Duodenal mucosa (tissue), 2 donors: ENCODE measurements around the gene CD72.

ENCODE experiments used
- H3K27ac ChIP-seq: one replicate; pipeline ENCODE4 v1.7.0; 2013; ENCODE audit warnings: low read depth, low read length
- H3K27me3 ChIP-seq, 2 donors: one replicate each; pipeline ENCODE4 v1.7.0; 2013; ENCODE audit warnings: low read length in 2 of 2, control low read depth in 1 of 2; ENCODE audit not compliant: insufficient read depth in 2 of 2, control insufficient read depth in 1 of 2
- H3K36me3 ChIP-seq, 2 donors: one replicate each; pipeline ENCODE4 v1.7.0; 2013; ENCODE audit warnings: low read length in 2 of 2, control low read depth in 1 of 2; ENCODE audit not compliant: insufficient read depth in 2 of 2, control insufficient read depth in 1 of 2
- H3K4me1 ChIP-seq, 2 donors: one replicate each; pipeline ENCODE4 v1.7.0; 2013; ENCODE audit warnings: low read length in 2 of 2, control low read depth in 1 of 2; ENCODE audit not compliant: insufficient read depth in 2 of 2, control insufficient read depth in 1 of 2
- H3K4me3 ChIP-seq, 2 donors: one replicate each; pipeline ENCODE4 v1.7.0; 2013; ENCODE audit warnings: low read length in 2 of 2, low read depth in 1 of 2
- H3K9ac ChIP-seq, 2 donors: one replicate each; pipeline ENCODE4 v1.7.0; 2013; ENCODE audit warnings: low read length in 2 of 2, low read depth in 1 of 2
- H3K9me3 ChIP-seq, 2 donors: one replicate each; pipeline ENCODE4 v1.7.0; 2013; ENCODE audit warnings: low read length in 2 of 2, control low read depth in 1 of 2; ENCODE audit not compliant: control insufficient read depth in 1 of 2

CD72 gene

DNA sequence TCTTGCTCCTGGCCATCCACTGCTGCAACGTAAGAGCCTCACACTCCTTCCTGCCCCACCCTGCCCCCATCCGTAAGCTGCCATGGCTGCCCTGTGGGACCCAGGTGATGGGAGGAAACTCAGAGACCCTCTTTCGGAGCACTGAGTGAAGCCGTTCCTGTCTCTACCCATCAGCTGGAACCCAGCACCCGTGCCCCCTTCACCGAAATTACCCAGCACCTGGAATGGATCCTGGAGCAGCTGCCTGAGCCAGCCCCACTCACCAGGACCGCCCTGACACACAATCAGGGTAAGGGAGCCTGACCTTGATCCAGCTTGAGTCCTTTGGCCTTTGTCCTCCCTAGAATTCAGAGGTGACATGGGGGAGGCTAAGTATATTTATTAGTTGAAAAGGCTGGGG lies 10.0 kb downstream of the CD72 start:
- peaks cover 11 to 18% of the 10 kb centered on the region in 2 donors for H3K4me1 ChIP-seq
- no peaks in the 10 kb centered on the region for H3K27me3 ChIP-seq
- peaks cover 14 to 21% of the 10 kb centered on the region in 2 donors for H3K36me3 ChIP-seq
- H3K27ac ChIP-seq = no peak overlapping the region
- no peak overlapping the region for H3K4me3 ChIP-seq
- H3K9ac ChIP-seq = no peak overlapping the region
- no peaks in the 10 kb centered on the region for H3K9me3 ChIP-seq

DNA sequence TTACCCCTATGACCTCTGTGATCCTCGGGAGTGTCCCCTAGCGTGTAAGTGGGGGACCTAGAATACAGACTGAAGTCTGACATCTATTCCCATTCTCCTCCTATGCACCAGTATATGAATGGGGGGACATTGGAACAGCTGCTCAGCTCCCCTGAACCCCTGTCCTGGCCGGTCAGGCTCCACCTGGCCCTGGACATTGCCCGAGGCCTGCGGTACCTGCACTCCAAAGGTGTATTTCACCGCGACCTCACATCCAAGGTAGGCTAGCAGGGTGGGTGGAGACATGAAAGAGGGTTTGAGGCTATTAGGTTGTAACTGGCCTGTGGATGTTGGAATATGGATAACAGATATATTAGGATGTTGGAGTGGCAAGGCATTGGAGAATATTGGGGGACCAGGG lies 11.5 kb downstream of the CD72 start:
- Histone ChIP-seq H3K9me3 (no peaks in the 10 kb centered on the region), H3K9ac (peak overlapping the region in 1 of 2 donors; percentile 41), H3K36me3 (peaks cover 14 to 21% of the 10 kb centered on the region in 2 donors), H3K4me1 (peaks cover 16 to 20% of the 10 kb centered on the region in 2 donors), H3K4me3 (peak overlapping the region; percentile 8 to 75), H3K27me3 (no peaks in the 10 kb centered on the region), H3K27ac (no peak overlapping the region)

DNA sequence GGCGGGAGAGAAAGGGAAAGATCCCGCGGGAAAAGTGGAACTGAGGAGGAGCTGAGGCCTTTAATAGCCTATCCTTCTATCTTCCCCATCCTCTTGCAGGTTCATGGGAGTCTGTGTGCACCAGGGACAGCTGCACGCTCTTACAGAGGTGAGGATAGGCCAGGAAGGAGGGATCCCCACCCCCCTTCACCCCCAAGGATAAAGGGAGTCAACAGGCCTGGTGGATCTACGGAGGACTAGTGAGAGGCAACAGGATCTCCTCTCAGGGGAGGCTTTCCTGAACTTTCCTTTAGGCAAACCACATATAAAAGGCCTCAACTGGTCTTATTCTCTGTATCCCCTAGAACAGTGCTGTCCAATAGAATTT lies 12.1 kb downstream of the CD72 start:
- no peaks in the 10 kb centered on the region for H3K9me3 ChIP-seq
- peaks cover 14 to 21% of the 10 kb centered on the region in 2 donors for H3K36me3 ChIP-seq
- H3K9ac ChIP-seq = peak overlapping the region; percentile 61 to 62
- no peak overlapping the region for H3K27ac ChIP-seq
- H3K4me1 ChIP-seq = peaks cover 16 to 20% of the 10 kb centered on the region in 2 donors
- H3K27me3 ChIP-seq = no peaks in the 10 kb centered on the region
- H3K4me3 ChIP-seq = peak overlapping the region; percentile 75 to 79

DNA sequence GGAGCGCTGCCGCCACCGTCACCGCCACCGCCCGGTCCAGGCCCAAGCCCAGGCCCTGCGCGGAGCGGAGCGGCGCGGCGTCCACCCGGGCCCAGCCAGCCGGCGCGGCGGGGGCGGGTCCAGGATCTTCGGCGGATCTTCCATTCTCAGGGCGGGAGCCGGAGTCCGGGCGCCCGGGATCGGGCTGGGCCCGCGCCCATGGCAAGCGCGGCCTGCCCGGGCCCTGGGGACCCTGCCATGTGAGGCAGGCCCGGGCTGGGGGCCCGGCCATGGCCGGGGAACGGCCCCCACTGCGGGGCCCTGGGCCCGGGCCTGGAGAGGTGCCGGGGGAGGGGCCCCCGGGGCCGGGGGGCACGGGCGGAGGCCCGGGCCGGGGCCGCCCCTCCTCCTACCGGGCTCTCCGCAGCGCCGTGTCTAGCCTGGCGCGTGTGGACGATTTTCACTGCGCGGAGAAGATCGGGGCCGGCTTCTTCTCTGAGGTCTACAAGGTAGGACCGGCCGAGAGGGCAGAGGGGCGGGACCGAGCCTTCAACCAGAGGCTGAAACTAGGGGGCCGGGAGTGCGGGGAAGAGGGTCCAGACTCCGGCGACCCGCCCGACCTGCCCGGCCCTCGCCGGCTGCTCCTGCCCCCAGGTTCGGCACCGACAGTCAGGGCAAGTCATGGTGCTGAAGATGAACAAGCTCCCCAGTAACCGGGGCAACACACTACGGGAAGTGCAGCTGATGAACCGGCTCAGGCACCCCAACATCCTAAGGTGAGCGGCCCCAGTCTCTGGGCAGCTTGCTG lies 12.7 kb downstream of the CD72 start:
- peak overlapping the region; percentile 61 to 62 for H3K9ac ChIP-seq
- H3K27ac ChIP-seq = no peak overlapping the region
- H3K4me3 ChIP-seq = peak overlapping the region; percentile 75 to 79
- no peaks in the 10 kb centered on the region for H3K9me3 ChIP-seq
- H3K27me3 ChIP-seq = no peaks in the 10 kb centered on the region
- H3K36me3 ChIP-seq = peaks cover 14 to 21% of the 10 kb centered on the region in 2 donors
- H3K4me1 ChIP-seq = peaks cover 16 to 20% of the 10 kb centered on the region in 2 donors

DNA sequence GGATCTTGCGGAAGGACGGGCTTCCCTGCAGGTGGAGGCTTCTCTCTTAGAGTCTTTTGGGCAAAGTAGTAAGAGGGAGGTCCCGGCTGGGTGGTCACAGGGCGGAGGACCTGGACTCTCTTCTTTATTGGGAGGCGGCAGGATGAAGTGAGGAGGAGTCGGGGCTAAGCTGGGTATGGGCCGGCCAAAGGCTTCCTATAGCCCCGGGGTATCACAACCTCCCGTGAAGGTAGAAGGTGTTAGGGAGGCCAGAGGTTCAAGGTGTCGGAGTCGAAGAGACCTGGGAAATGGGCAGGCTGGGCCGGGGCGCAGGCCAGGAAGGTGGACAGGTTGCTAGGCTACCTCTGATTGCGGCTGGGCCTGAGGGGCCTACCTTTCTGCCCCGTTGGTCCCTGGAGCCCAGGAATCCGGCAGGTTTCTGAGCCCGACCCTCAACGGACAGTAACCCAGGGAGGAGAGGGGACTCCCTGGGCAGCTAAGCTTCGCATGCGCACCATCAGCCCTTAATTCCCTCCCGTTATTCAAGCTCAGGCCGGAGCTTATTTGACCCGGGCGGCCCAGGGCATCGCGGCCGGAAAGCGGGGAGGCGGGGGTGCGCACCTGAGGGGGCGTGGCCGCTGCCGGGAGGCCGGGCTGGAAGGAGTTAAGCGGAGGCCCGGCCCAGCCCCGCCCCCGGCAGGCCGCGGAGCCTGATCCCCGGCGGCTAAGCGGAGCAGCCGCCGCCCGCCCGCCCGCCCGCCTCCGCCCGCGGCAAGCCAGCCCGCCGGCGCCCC lies 13.4 kb downstream of the CD72 start, which contains the start of gene TESK1:
Gene TESK1, plus strand, starts transcription at position 685 of the 773 bp plus-strand sequence. CDS start 358 bp downstream, outside the sequence.
- peak within 1 kb of the TSS; percentile 76 to 95 for H3K9ac ChIP-seq
- peaks cover 13 to 18% of the 10 kb centered on the region in 2 donors for H3K36me3 ChIP-seq
- peak within 1 kb of the TSS; percentile 87 for H3K27ac ChIP-seq
- no peaks in the 10 kb centered on the region for H3K9me3 ChIP-seq
- H3K4me1 ChIP-seq = peaks cover 16 to 20% of the 10 kb centered on the region in 2 donors
- H3K4me3 ChIP-seq = peak within 1 kb of the TSS; percentile 88 to 95
- no peaks in the 10 kb centered on the region for H3K27me3 ChIP-seq

DNA sequence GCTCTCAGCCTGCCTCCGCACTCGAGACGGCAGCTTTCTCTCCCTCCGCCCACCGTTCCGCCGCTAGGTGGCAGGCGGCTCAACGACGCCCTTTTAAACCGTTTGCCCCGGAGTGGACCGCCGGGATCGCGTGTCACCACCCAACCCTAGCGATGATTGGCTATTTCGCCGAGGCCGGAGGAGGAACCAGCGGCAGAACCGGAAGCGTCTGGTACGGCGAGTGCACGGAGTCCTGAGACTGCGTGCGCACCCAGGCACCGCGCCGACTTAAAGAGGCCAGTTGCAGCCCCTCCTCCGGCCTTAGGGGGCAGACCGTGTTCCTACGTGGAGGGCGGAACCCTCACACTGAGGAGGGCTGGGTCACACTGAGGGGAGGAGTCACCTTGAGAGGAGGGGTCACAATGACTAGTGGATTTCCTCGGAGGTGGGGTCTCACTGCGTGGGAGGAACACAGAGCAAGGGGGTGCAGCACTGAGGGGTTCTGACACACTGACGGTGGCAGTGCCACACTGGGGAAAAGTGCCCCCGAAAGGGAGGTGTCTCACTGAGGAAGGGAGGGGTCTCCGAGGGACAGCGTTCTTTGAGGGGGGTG lies 14.1 kb downstream of the CD72 start:
- Histone ChIP-seq H3K9ac (peak overlapping the region; percentile 83 to 95), H3K4me3 (peak overlapping the region; percentile 88 to 95), H3K27me3 (no peaks in the 10 kb centered on the region), H3K27ac (peak overlapping the region; percentile 87), H3K9me3 (no peaks in the 10 kb centered on the region), H3K36me3 (peaks cover 9 to 11% of the 10 kb centered on the region in 2 donors), H3K4me1 (peaks cover 21 to 25% of the 10 kb centered on the region in 2 donors)

DNA sequence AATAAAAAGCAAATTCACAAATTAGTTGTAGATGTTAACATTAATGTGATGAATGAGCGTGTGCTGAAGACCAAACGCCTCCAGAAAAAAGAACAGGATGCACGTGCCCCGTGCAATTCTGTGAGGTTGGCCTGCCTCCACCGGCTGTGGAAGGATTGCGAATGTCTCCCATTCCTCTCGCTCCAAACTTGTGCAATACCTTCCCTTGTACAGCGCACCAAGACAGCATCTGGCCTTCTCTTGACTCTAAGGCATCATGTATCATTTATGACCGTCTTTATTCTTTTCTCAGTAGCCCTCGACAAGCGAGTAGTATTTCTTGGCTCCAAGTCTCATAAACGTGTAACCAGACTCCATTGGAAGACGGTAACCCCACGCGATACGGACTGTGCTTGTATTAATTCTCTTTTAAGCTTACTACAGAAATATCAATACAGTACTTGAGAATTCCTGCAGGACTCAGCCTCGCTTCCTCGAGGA lies 14.7 kb downstream of the CD72 start:
- Histone ChIP-seq H3K4me1 (peaks cover 21 to 30% of the 10 kb centered on the region in 2 donors), H3K36me3 (peaks cover 7% of the 10 kb centered on the region in 2 donors), H3K4me3 (peak overlapping the region; percentile 79 to 88), H3K9ac (peak overlapping the region; percentile 83 to 87), H3K27ac (peak overlapping the region; percentile 76), H3K27me3 (no peaks in the 10 kb centered on the region), H3K9me3 (no peaks in the 10 kb centered on the region)

DNA sequence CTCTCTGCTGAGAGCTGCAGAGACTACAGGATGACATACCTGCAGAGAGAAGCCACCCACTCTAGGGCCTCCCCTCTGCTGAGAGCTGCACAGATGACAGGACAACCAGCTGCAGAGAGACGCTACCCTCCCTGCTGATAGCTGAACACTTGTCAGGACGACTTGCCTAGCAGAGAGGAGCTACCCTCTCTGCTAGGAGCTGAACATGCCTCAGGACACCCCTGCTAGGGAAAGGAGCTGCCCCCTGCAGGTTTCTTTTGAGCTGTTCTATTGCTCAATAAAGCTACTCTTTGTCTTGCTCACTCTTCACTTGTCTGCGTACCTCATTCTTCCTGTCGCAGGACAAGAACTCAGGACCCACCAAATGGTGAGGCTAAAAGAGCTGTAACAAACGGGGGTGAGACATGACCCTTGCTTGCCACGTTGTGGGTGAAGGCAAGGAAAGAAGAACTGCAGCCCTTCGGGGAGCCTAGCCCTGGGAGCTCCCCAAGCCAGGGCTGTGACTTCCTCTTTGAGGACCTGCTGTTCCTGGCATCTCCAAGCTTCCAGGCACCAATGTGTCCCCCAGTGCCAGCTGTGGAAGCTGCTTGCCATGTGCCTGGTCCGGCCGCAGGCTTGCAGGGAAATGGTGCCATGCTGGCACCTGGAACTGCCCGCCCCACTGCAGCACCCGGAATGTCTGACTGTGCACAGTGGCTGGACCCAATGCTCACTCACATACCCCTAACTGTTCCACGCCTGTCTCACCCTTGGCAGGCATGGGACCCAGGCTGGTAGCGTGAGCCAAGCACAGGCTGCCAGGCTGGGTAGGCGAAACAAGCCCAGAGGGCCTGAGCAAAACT lies 18.2 kb downstream of the CD72 start:
- H3K27me3 ChIP-seq = no peaks in the 10 kb centered on the region
- H3K4me1 ChIP-seq = peaks cover 16 to 21% of the 10 kb centered on the region in 2 donors
- H3K4me3 ChIP-seq = no peak overlapping the region
- no peaks in the 10 kb centered on the region for H3K9me3 ChIP-seq
- no peak overlapping the region for H3K27ac ChIP-seq
- no peak overlapping the region for H3K9ac ChIP-seq
- no peaks in the 10 kb centered on the region for H3K36me3 ChIP-seq

DNA sequence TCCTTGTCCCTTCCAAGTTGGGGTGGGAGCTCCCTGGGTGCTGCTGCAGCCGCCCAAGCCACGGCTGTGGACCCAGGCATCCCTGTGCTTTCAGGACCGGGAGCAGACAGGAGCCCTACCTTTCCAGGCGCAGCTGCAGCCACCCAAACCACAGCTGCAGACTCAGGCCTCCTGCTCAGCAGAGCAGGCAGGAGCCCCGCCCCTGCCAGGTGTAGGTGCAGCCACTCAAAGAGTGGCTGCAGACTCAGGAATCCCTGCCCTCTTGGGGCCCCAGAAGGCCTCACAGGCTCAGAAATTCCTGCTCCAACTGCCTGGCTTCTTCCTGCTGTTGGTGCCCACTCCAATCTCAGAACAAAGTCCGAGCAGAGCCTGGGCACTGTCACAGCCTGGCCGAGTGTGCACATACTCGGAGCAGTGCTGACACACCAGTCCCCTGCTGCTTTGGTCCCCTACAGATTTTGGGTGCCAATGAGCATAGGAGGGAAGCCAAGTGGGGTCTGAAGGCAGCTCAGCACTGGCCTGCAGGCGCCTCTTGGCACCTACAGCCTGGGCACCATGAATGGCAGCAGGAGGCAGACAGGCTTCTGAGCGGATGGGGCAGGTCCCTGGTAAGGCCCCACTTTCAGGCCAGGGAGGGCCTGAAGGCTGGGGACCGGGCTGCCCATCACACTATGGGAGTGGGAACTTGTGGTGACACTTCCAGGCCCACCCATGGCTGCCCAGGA lies 19.2 kb downstream of the CD72 start:
- no peak overlapping the region for H3K9ac ChIP-seq
- no peaks in the 10 kb centered on the region for H3K27me3 ChIP-seq
- peak overlapping the region; percentile 44 for H3K27ac ChIP-seq
- H3K4me3 ChIP-seq = no peak overlapping the region
- peaks cover 16 to 21% of the 10 kb centered on the region in 2 donors for H3K4me1 ChIP-seq
- peaks cover 2 to 7% of the 10 kb centered on the region in 2 donors for H3K9me3 ChIP-seq
- H3K36me3 ChIP-seq = no peaks in the 10 kb centered on the region
